Dermis blood vessel endothelial cell (primary cell): Measurements from ENCODE around the gene SYT10. TPM values are rescaled to one million over a fixed set of nuclear protein-coding genes. Genes with fewer than 3 reads are reported as not detected.
"Not testable (repeated sequence)": the region's sequence is repeated elsewhere in the genome, so short reads cannot be mapped to it uniquely, and the experiment has no call there.

Experiments
- DNase-seq: peaks from one replicate; pipeline ENCODE4 v3.0.0; 2010
- total RNA-seq: library from RNA; depleted of rRNA; stranded (reverse); fragments of >200 nt; gene quantifications from 2 replicates; pipeline ENCODE4 v1.2.3, GENCODE V29; 2014

SYT10 gene
- total RNA-seq, 1 donor from 2014 or later: not detected

DNA sequence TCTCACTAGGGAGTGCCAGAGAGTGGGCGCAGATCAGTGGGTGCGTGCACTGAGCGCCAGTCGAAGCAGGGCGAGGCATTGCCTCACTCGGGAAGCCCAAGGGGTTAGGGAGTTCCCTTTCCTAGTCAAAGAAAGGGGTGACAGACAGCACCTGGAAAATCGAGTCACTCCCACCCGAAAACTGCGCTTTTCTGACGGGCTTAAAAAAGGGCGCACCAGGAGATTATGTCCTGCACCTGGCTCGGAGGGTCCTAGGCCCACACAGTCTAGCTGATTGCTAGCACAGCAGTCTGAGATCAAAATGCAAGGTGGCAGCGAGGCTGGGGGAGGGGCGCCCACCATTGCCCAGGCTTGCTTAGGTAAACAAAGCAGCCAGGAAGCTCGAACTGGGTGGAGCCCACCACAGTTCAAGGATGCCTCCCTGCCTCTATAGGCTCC, 107.6 kb downstream of the SYT10 start:
- not testable (repeated sequence) for DNase-seq

- no peak for DNase-seq
Observed at GRCh38 chr12:33330940-33331339, 108.7 kb downstream of the SYT10 start.
